Measurements from ENCODE around the gene STPG3. TPM values are rescaled to one million over a fixed set of nuclear protein-coding genes. Genes with fewer than 3 reads are reported as not detected.

The STPG3 gene
- total RNA-seq, 1 experiment from 2014 or later: not detected

GRCh38 chr9:137279741-137280473 lies 28.8 kb downstream of the STPG3 start:
- CTCF ChIA-PET: no interaction called here
- TSS peak; percentile 8 for BruUV-seq (replicated peaks)

GRCh38 chr9:137280474-137281344 lies 29.6 kb downstream of the STPG3 start:
- no peak for TF ChIP-seq CTCF (IDR thresholded peaks at IDR 0.05; ENCODE audit: unreplicated experiment)
- no peak for DNase-seq
- CTCF ChIA-PET: no interaction called here
- Mint-ChIP-seq H3K9me3 (ENCODE audit: low read depth, unreplicated experiment) (no peaks in the 10 kb centered on the region), H3K27me3 (ENCODE audit: unreplicated experiment) (no peaks in the 10 kb centered on the region), H3K4me1 (ENCODE audit: low read depth, unreplicated experiment) (peaks cover 22% of the 10 kb centered on the region), H3K36me3 (ENCODE audit: insufficient read depth, unreplicated experiment) (peaks cover 49% of the 10 kb centered on the region), H3K27ac (ENCODE audit: unreplicated experiment) (no peak overlapping the region), H3K4me3 (ENCODE audit: low read depth, unreplicated experiment) (no peak overlapping the region)
- intact Hi-C loops (cut with micrococcal nuclease; ENCODE audit: unreplicated experiment): no loop called here
- no TSS peak for BruUV-seq (replicated peaks)

More at GRCh38 chr9:137279741-137280473, 28.8 kb downstream of the STPG3 start:
- H3K27me3 Mint-ChIP-seq (ENCODE audit: unreplicated experiment): no peaks in the 10 kb centered on the region
- H3K36me3 Mint-ChIP-seq (ENCODE audit: insufficient read depth, unreplicated experiment): peaks cover 56% of the 10 kb centered on the region
- H3K4me3 Mint-ChIP-seq (ENCODE audit: low read depth, unreplicated experiment): peak overlapping the region; percentile 28
- no peak for DNase-seq
- no peaks in the 10 kb centered on the region for H3K9me3 Mint-ChIP-seq (ENCODE audit: low read depth, unreplicated experiment)
- intact Hi-C loops (cut with micrococcal nuclease; ENCODE audit: unreplicated experiment): no loop called here
- no peak overlapping the region for H3K27ac Mint-ChIP-seq (ENCODE audit: unreplicated experiment)
- no peak for TF ChIP-seq CTCF (IDR thresholded peaks at IDR 0.05; ENCODE audit: unreplicated experiment)
- H3K4me1 Mint-ChIP-seq (ENCODE audit: low read depth, unreplicated experiment): peaks cover 29% of the 10 kb centered on the region

GRCh38 chr9:137281345-137282116 lies 30.4 kb downstream of the STPG3 start:
- Mint-ChIP-seq H3K4me3 (ENCODE audit: low read depth, unreplicated experiment) (peak overlapping the region; percentile 47), H3K36me3 (ENCODE audit: insufficient read depth, unreplicated experiment) (peaks cover 43% of the 10 kb centered on the region), H3K27ac (ENCODE audit: unreplicated experiment) (peak overlapping the region; percentile 68), H3K4me1 (ENCODE audit: low read depth, unreplicated experiment) (peaks cover 18% of the 10 kb centered on the region), H3K9me3 (ENCODE audit: low read depth, unreplicated experiment) (no peaks in the 10 kb centered on the region), H3K27me3 (ENCODE audit: unreplicated experiment) (no peaks in the 10 kb centered on the region)
- no peak for DNase-seq
- BruUV-seq (replicated peaks): no TSS peak
- CTCF ChIA-PET: interaction anchor here (0.7 kb wide), 1 partner anchor 47 kb away, joined by 4 read pairs; no protein-coding TSS in a partner anchor
- intact Hi-C loops (cut with micrococcal nuclease; ENCODE audit: unreplicated experiment): no loop called here
- TF ChIP-seq CTCF (IDR thresholded peaks at IDR 0.05; ENCODE audit: unreplicated experiment): no peak

- peak overlapping the region; percentile 34 for H3K27ac Mint-ChIP-seq (ENCODE audit: unreplicated experiment)
- H3K9me3 Mint-ChIP-seq (ENCODE audit: low read depth, unreplicated experiment): no peaks in the 10 kb centered on the region
- CTCF ChIA-PET: interaction anchor here (0.7 to 1.2 kb wide), 7 partner anchors 9 to 155 kb away, joined by 3 to 8 read pairs (median 3); partner anchors contain the start of genes ENTPD8, NELFB, NOXA1 and NRARP
- H3K4me3 Mint-ChIP-seq (ENCODE audit: low read depth, unreplicated experiment): no peak overlapping the region
- no TSS peak for BruUV-seq (replicated peaks)
- DNase-seq: peak; percentile 75
- no peaks in the 10 kb centered on the region for H3K27me3 Mint-ChIP-seq (ENCODE audit: unreplicated experiment)
- TF ChIP-seq CTCF (IDR thresholded peaks at IDR 0.05; ENCODE audit: unreplicated experiment): peak; percentile 34
- peaks cover 17% of the 10 kb centered on the region for H3K4me1 Mint-ChIP-seq (ENCODE audit: low read depth, unreplicated experiment)
- intact Hi-C loops (cut with micrococcal nuclease; ENCODE audit: unreplicated experiment): no loop called here
- H3K36me3 Mint-ChIP-seq (ENCODE audit: insufficient read depth, unreplicated experiment): peaks cover 31% of the 10 kb centered on the region
Observed at GRCh38 chr9:137286975-137287383, 35.9 kb downstream of the STPG3 start.
